Purkinje cell (primary cell): ENCODE measurements around the gene SARDH. TPM values are rescaled to one million over a fixed set of nuclear protein-coding genes. Genes with fewer than 3 reads are reported as not detected.

Experiments
- polyA plus RNA-seq: library from polyadenylated mRNA; unstranded; fragments of >200 nt; fragmentation: Nextera tagmentation; gene quantifications from 2 replicates; pipeline ENCODE4 v1.2.1, GENCODE V29; 2014

Gene SARDH
- 1.4 TPM in 1 of 2 replicates, not detected in the other for polyA plus RNA-seq

DNA sequence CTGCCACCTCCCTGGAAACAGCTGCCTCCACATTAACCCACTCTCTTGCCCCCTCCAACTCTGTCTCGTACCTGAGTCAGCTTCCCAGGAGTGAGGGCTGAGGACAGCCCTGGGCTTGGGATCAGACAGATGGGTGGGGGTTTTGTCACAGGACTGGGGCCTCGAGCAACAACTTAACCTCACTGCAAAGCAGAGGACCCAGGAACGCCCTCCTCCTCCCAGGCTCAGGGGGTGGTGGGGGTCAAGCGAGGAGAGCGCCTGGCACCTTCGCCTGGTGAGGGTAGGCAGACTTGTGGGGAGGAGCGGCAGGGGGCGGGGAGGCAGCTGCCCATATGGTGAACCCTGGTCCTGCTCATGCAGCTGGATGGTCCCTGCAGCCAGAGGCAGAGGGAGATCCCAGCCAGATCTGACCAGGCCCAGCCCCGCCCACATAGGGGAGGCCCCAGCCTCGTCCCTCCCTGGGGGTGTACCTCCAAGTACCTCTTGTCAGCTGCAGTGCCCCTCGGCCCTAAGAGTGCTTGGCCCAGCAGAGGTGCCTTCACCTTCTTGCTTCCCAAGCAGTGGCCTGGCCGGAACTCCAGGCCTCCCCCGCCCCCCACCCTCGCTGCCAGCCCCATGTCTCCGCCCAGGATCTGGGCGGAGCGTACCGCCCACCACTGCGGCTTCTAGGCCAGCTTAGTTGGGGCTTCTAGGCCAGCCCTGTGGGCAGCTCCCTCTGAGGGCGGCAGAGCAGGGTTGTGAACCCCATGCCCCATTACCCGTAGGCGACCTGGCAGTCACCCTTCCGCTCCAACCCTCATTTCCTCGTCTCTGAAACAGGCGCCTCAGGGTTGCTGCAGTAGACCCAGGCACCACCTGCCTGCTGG, at the start of gene SARDH:
Gene SARDH (minus strand): TSS at position 579 of the 866 bp plus-strand sequence. CDS start 4,179 bp downstream, outside the sequence.

GRCh38 chr9:133635533-133636531, 102.3 kb downstream of the SARDH start, which contains the start of gene DBH:
Gene DBH (plus strand): TSS chr9:133636363. CDS start chr9:133636372, 9 bp downstream.

Other genes starting within 250 kb of the SARDH start
- gene MYMK, start 213.4 kb downstream of the SARDH start, polyA plus RNA-seq, result not detected in 2 replicates
- 0.52 TPM in 1 of 2 replicates, not detected in the other for gene ADAMTSL2, start 203.6 kb downstream of the SARDH start, polyA plus RNA-seq
- not detected in 2 replicates for gene FAM163B, start 129.0 kb downstream of the SARDH start, polyA plus RNA-seq
- gene DBH, start 102.0 kb downstream of the SARDH start, polyA plus RNA-seq, result not detected in 2 replicates